Natural killer cell treated with Interleukin-12 subunit alpha and Interleukin-12 subunit beta and Interleukin-15 and Interleukin-18, amount 100 ng/mL, for 72 hours (primary cell): Measurements from ENCODE around the gene MRPL11. TPM values are rescaled to one million over a fixed set of nuclear protein-coding genes. Genes with fewer than 3 reads are reported as not detected.

Experiments used
- total RNA-seq, 2 donors: library from RNA; stranded (reverse); gene quantifications; one replicate each; pipeline ENCODE4 v1.2.3, GENCODE V29; 2022

Gene MRPL11
- total RNA-seq, 2 donors from 2014 or later = 58.7 to 112 TPM

Other genes with a start within 250 kb of the MRPL11 start
- gene KLC2, start 181.1 kb downstream of the MRPL11 start, total RNA-seq = 10 to 100 TPM; 38.0 to 77.2 TPM
- gene RAB1B, start 170.2 kb downstream of the MRPL11 start, total RNA-seq = 100 to 1,000 TPM; 139 to 146 TPM
- gene CNIH2, start 160.7 kb downstream of the MRPL11 start, total RNA-seq = 1 to 10 TPM; 1.2 to 2.6 TPM
- gene YIF1A, start 149.7 kb downstream of the MRPL11 start, total RNA-seq = 10 to 100 TPM; 62.7 to 76.1 TPM
- gene TMEM151A, start 147.0 kb downstream of the MRPL11 start, total RNA-seq = not detected
- gene CD248, start 121.8 kb downstream of the MRPL11 start, total RNA-seq = under 1 TPM; 0.10 to 0.59 TPM
- gene RIN1, start 102.4 kb downstream of the MRPL11 start, total RNA-seq = 1 to 10 TPM in 1 of 2 donors, under 1 TPM in 1; 0.43 to 2.1 TPM
- gene BRMS1, start 93.7 kb downstream of the MRPL11 start, total RNA-seq = 10 to 100 TPM; 53.2 to 64.5 TPM
- gene B4GAT1, start 91.2 kb downstream of the MRPL11 start, total RNA-seq = 1 to 10 TPM; 3.5 to 5.4 TPM
- gene SLC29A2, start 67.1 kb downstream of the MRPL11 start, total RNA-seq = 10 to 100 TPM in 1 of 2 donors, 1 to 10 TPM in 1; 2.4 to 13.6 TPM
- not detected for gene NPAS4, start 17.8 kb downstream of the MRPL11 start, total RNA-seq
- 1 to 10 TPM; 5.4 to 6.0 TPM for gene PELI3, start 28.1 kb upstream of the MRPL11 start, total RNA-seq
- 100 to 1,000 TPM in 1 of 2 donors, 10 to 100 TPM in 1; 77.4 to 122 TPM for gene DPP3, start 41.6 kb upstream of the MRPL11 start, total RNA-seq
- gene BBS1, start 71.8 kb upstream of the MRPL11 start, total RNA-seq = 10 to 100 TPM; 20.5 to 21.7 TPM
- 10 to 100 TPM; 15.9 to 19.5 TPM for gene ZDHHC24, start 107.2 kb upstream of the MRPL11 start, total RNA-seq
- under 1 TPM; 0.12 to 0.73 TPM for gene ACTN3, start 108.1 kb upstream of the MRPL11 start, total RNA-seq
- gene CTSF, start 129.8 kb upstream of the MRPL11 start, total RNA-seq = 1 to 10 TPM; 2.7 to 3.8 TPM
- not detected for gene CCDC87, start 154.2 kb upstream of the MRPL11 start, total RNA-seq
- gene CCS, start 154.3 kb upstream of the MRPL11 start, total RNA-seq = 10 to 100 TPM; 29.0 to 31.0 TPM
- gene RBM14, start 177.8 kb upstream of the MRPL11 start, total RNA-seq = 100 to 1,000 TPM; 122 to 201 TPM
- 100 to 1,000 TPM; 142 to 162 TPM for gene RBM4, start 199.9 kb upstream of the MRPL11 start, total RNA-seq
- 10 to 100 TPM; 14.8 to 16.7 TPM for gene RBM4B, start 239.0 kb upstream of the MRPL11 start, total RNA-seq